H1 (cell line): ENCODE data around the gene CAD. TPM values are rescaled to one million over a fixed set of nuclear protein-coding genes. Genes with fewer than 3 reads are reported as not detected.

Source experiments
- CTCF ChIA-PET: fragments of 300-600 bp; sonication (Branson Sonifier 250); formaldehyde crosslinking; loops from one replicate; lab custom pipeline; 2021; ENCODE audit not compliant: partially characterized antibody; lab: Charles Lee
- POLR2A ChIA-PET: fragments of 300-600 bp; sonication (Branson Sonifier 250); formaldehyde crosslinking; loops from one replicate; lab custom pipeline; 2021; ENCODE audit warnings: inconsistent platforms; ENCODE audit not compliant: partially characterized antibody; lab: Charles Lee
- DNase-seq, 2 experiments: peaks; one replicate each; pipeline versions ENCODE4 v3.0.0 to v3.0.0-alpha.2; 2010 to 2022; ENCODE audit warnings: low spot score in 2 of 2, low read depth in 1 of 2, mixed read lengths in 1 of 2
- FAIRE-seq: peaks from 2 replicates; lab custom pipeline; 2011; peaks lifted over from hg19 to GRCh38; lab: Jason Lieb, UNC
- H2AFZ ChIP-seq: 2 replicates; pipeline ENCODE4 v1.8.1; 2012; ENCODE audit warnings: low read length, inconsistent platforms
- H2AK5ac ChIP-seq: 2 replicates; pipeline ENCODE4 v1.6.1; 2013; ENCODE audit warnings: low read depth, low read length
- H2BK120ac ChIP-seq: replicated peaks from 2 replicates; pipeline ENCODE3; 2013; ENCODE audit warnings: low read depth, low read length, inconsistent platforms
- H2BK12ac ChIP-seq: 2 replicates; pipeline ENCODE4 v1.6.1; 2013; ENCODE audit warnings: low read depth, low read length
- H2BK15ac ChIP-seq: 2 replicates; pipeline ENCODE4 v1.6.1; 2013; ENCODE audit warnings: low read length
- H2BK20ac ChIP-seq: 2 replicates; pipeline ENCODE4 v1.6.1; 2013; ENCODE audit warnings: low read length
- H2BK5ac ChIP-seq: 2 replicates; pipeline ENCODE4 v1.6.1; 2013; ENCODE audit warnings: low read depth, low read length
- H3K14ac ChIP-seq: 2 replicates; pipeline ENCODE4 v1.6.1; 2013; ENCODE audit warnings: inconsistent platforms; ENCODE audit not compliant: insufficient read length
- H3K18ac ChIP-seq: 2 replicates; pipeline ENCODE4 v1.6.1; 2013; ENCODE audit warnings: low read length; ENCODE audit errors: extremely low read depth
- H3K23ac ChIP-seq: 2 replicates; pipeline ENCODE4 v1.6.1; 2013; ENCODE audit warnings: inconsistent platforms; ENCODE audit not compliant: insufficient read length
- H3K23me2 ChIP-seq: 2 replicates; pipeline ENCODE4 v1.6.1; 2013; ENCODE audit warnings: low read depth, low read length
- H3K27ac ChIP-seq: 2 replicates; pipeline ENCODE4 v1.6.1; 2011; ENCODE audit warnings: low read depth, low read length, inconsistent platforms
- H3K27me3 ChIP-seq, 4 experiments: replicated peaks in 1 of 4; 1 replicate in 1 of 4; 2 replicates in 3 of 4; pipeline versions ENCODE4 v1.6.1 to v1.8.1; 2011 to 2013; ENCODE audit warnings: low read length in 3 of 4, mild to moderate bottlenecking in 3 of 4, inconsistent platforms in 2 of 4, mixed read lengths in 2 of 4, moderate library complexity in 1 of 4; ENCODE audit not compliant: control insufficient read depth in 3 of 4, insufficient read depth in 3 of 4; ENCODE audit errors: extremely low read depth in 1 of 4
- H3K36me3 ChIP-seq, 4 experiments: 2 replicates each; pipeline versions ENCODE4 v1.6.1 to v1.8.1; 2011 to 2013; ENCODE audit warnings: mild to moderate bottlenecking in 4 of 4, low read length in 3 of 4, moderate library complexity in 2 of 4, control low read depth in 1 of 4, inconsistent platforms in 1 of 4; ENCODE audit not compliant: insufficient read depth in 4 of 4, control insufficient read depth in 2 of 4
- H3K4ac ChIP-seq: replicated peaks from 2 replicates; pipeline ENCODE3; 2013; ENCODE audit warnings: low read length, low read depth, mixed read lengths, inconsistent platforms; ENCODE audit not compliant: insufficient read length
- H3K4me1 ChIP-seq, 4 experiments: replicated peaks in 1 of 4; 1 replicate in 1 of 4; 2 replicates in 3 of 4; pipeline versions ENCODE4 v1.6.1 to v1.8.1; 2011 to 2013; ENCODE audit warnings: low read length in 3 of 4, inconsistent platforms in 2 of 4, mixed read lengths in 1 of 4; ENCODE audit not compliant: insufficient read depth in 4 of 4, control insufficient read depth in 3 of 4
- H3K4me2 ChIP-seq, 2 experiments: 2 replicates each; pipeline versions ENCODE4 v1.6.1 to v1.8.1; 2011 to 2013; ENCODE audit warnings: low read depth in 2 of 2, low read length in 2 of 2, control low read depth in 1 of 2, inconsistent platforms in 1 of 2, mild to moderate bottlenecking in 1 of 2; ENCODE audit not compliant: insufficient read depth in 1 of 2
- H3K4me3 ChIP-seq, 4 experiments: fragments of 200-600, 300-600 bp in 1 of 4; sonication (generic), shearing (Covaris generic), sonication (Bioruptor Twin) in 1 of 4; 2 replicates each; pipeline versions ENCODE4 v1.5.1 to v1.8.1; 2011 to 2016; ENCODE audit warnings: low read length in 4 of 4, low read depth in 3 of 4, control low read depth in 2 of 4, inconsistent platforms in 2 of 4, mild to moderate bottlenecking in 2 of 4, mixed read lengths in 1 of 4, moderate library complexity in 1 of 4; ENCODE audit not compliant: insufficient read depth in 2 of 4; ENCODE audit errors: extremely low read depth in 1 of 4
- H3K56ac ChIP-seq: replicated peaks from 2 replicates; pipeline ENCODE3; 2013; ENCODE audit warnings: low read depth, mild to moderate bottlenecking, mixed read lengths, low read length, inconsistent platforms; ENCODE audit not compliant: insufficient read length
- H3K79me1 ChIP-seq: 2 replicates; pipeline ENCODE4 v1.6.1; 2013; ENCODE audit warnings: low read depth, low read length, control low read depth
- H3K79me2 ChIP-seq, 2 experiments: 2 replicates each; pipeline versions ENCODE4 v1.6.1 to v1.8.1; 2012 to 2013; ENCODE audit warnings: low read length in 2 of 2, mild to moderate bottlenecking in 2 of 2, inconsistent platforms in 1 of 2; ENCODE audit not compliant: insufficient read depth in 2 of 2, control insufficient read depth in 1 of 2
- H3K9ac ChIP-seq, 4 experiments: replicated peaks in 1 of 4; 1 replicate in 1 of 4; 2 replicates in 3 of 4; pipeline versions ENCODE4 v1.6.1 to v1.8.1; 2011 to 2013; ENCODE audit warnings: low read depth in 3 of 4, low read length in 3 of 4, control low read depth in 2 of 4, mild to moderate bottlenecking in 2 of 4, moderate library complexity in 2 of 4, inconsistent platforms in 1 of 4; ENCODE audit errors: extremely low read depth in 1 of 4
- H3K9me3 ChIP-seq, 2 experiments: 2 replicates each; pipeline versions ENCODE4 v1.6.1 to v1.8.1; 2012 to 2013; ENCODE audit warnings: mild to moderate bottlenecking in 2 of 2, moderate library complexity in 2 of 2, control low read depth in 1 of 2, inconsistent platforms in 1 of 2, low read depth in 1 of 2, low read length in 1 of 2, mixed read lengths in 1 of 2; ENCODE audit not compliant: insufficient read depth in 2 of 2
- H4K20me1 ChIP-seq, 2 experiments: replicated peaks in 1 of 2; 2 replicates each; pipeline versions ENCODE3 to v1.8.1; 2011 to 2013; ENCODE audit warnings: inconsistent platforms in 2 of 2, low read length in 2 of 2, mild to moderate bottlenecking in 1 of 2; ENCODE audit not compliant: insufficient read depth in 2 of 2, control insufficient read depth in 1 of 2
- H4K5ac ChIP-seq: 2 replicates; pipeline ENCODE4 v1.6.1; 2013; ENCODE audit warnings: low read length, low read depth, mixed read lengths, inconsistent platforms; ENCODE audit not compliant: insufficient read length
- H4K8ac ChIP-seq: 2 replicates; pipeline ENCODE4 v1.8.0; 2013; ENCODE audit warnings: mild to moderate bottlenecking, moderate library complexity, low read length, inconsistent platforms; ENCODE audit not compliant: insufficient read depth; ENCODE audit errors: extremely low read depth
- H4K91ac ChIP-seq: replicated peaks from 2 replicates; pipeline ENCODE3; 2013; ENCODE audit warnings: low read length, mixed read lengths, inconsistent platforms; ENCODE audit not compliant: insufficient read length
- CHD2 ChIP-seq: IDR thresholded peaks from 2 replicates; pipeline ENCODE4 v1.6.1; 2012; ENCODE audit warnings: low read length, improper control_type of control experiment
- NANOG ChIP-seq: IDR thresholded peaks from 2 replicates; pipeline ENCODE4 v1.6.1; 2011; ENCODE audit warnings: low read length, low read depth, mild to moderate bottlenecking, inconsistent platforms; ENCODE audit not compliant: insufficient read depth, poor library complexity, severe bottlenecking
- SRF ChIP-seq: IDR thresholded peaks from 2 replicates; pipeline ENCODE4 v1.6.1; 2011; ENCODE audit warnings: mild to moderate bottlenecking, low read depth, low read length, moderate library complexity
- TAF1 ChIP-seq: IDR thresholded peaks from 2 replicates; pipeline ENCODE4 v1.6.1; 2011; ENCODE audit warnings: mild to moderate bottlenecking, low read depth, low read length
- TAF7 ChIP-seq: optimal IDR thresholded peaks from 2 replicates; pipeline ENCODE3; 2011; ENCODE audit warnings: low read depth, mild to moderate bottlenecking, inconsistent platforms, low read length, moderate library complexity, borderline replicate concordance
- TBP ChIP-seq: IDR thresholded peaks from 2 replicates; pipeline ENCODE4 v1.6.1; 2011; ENCODE audit warnings: low read depth, low read length, improper control_type of control experiment
- WGBS, 2 experiments: shearing (Covaris generic) in 1 of 2; methylation state at CpG; one replicate each; pipeline versions ENCODE4 v1.1.6 to v1.1.7; 2013 to 2015; ENCODE audit warnings: low lambda C conversion rate in 2 of 2, mixed read lengths in 2 of 2, inconsistent platforms in 1 of 2, low coverage in 1 of 2, missing lambda C conversion rate in 1 of 2; ENCODE audit not compliant: insufficient replicate concordance in 2 of 2, insufficient coverage in 1 of 2, insufficient read length in 1 of 2; ENCODE audit errors: extremely low coverage in 1 of 2, missing lambda C conversion rate in 1 of 2; 5-methylcytosine and 5-hydroxymethylcytosine counted together
- polyA plus RNA-seq, 7 experiments: library from polyadenylated mRNA; depleted of rRNA in 3 of 7; stranded (reverse) in 5 of 7; unstranded in 2 of 7; fragments of >200 nt in 5 of 7; fragments of 200-250 nt in 2 of 7; gene quantifications; 1 replicate in 5 of 7; 2 replicates in 1 of 7; 4 replicates in 1 of 7; pipeline versions ENCODE4 v1.2.1 to v1.2.3, GENCODE V29; 2011 to 2013; ENCODE audit warnings: missing spikeins in 2 of 7, mixed read lengths in 2 of 7
- total RNA-seq: library from RNA; stranded (reverse); fragmentation: NEBNext Ultra II Directional; extraction: Animal tissue kit (Norgen Biotek cat#: 25700); gene quantifications from 2 replicates; pipeline ENCODE4 v1.2.1, GENCODE V29; 2021
- TF ChIP-seq, protein P1 (sequence below): IDR thresholded peaks from 2 replicates; pipeline ENCODE4 v1.6.1; 2011; ENCODE audit warnings: low read length, improper control_type of control experiment
- TF ChIP-seq, protein P2 (sequence below), 3 experiments: IDR thresholded peaks; 1 replicate in 2 of 3; 2 replicates in 1 of 3; pipeline versions ENCODE4 v1.5.1 to v1.6.1; 2011; ENCODE audit warnings: low read length in 3 of 3, mild to moderate bottlenecking in 3 of 3, inconsistent platforms in 2 of 3, low read depth in 1 of 3, moderate library complexity in 1 of 3; ENCODE audit not compliant: insufficient read depth in 1 of 3; ENCODE audit errors: control extremely low read depth in 1 of 3

CAD gene
- total and polyA plus RNA-seq, 2 of the 8 experiments (the other 6 are each of a cell fraction or from before 2014, with no cell fraction given): 130 to 146 TPM

DNA sequence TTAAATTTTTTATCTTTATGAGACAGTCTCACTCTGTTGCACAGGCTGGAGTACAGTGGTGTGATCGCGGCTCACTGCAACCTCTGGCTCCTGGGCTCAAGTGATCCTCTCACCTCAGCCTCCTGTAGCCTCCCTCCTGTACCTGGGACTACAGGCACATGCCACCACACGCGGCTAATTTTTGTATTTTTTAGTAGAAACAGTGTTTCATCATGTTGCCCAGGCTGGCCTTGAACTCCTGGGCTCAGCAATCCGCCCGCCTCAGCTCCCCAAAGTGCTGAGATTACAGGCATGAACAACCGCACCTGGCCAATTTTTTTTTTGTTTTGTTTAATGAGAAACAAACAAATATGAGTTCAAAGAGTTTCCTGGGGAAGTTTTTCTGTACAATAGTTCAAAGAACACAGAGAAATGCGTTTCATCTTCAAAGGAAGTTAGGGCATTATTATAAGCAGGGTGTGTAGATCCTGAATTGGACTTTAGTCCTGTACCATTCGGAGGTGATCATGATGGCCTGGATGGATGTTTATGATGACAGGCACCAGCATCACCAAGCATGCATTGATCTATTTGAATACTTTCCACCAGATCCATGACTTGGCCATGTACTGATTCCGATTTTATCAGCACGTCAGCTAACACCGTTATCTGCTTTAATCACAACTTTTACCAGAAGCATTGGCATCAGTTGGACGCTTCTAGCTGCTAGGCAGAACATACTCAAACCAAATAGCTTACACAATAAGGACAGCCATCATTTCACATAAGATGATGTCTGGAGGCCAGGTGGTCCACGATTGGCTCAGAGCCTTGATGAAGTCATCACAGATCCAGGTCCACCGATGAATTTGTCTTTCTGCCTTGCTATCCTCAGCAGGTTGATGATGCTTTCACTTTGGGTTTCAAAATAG lies 39.5 kb upstream of the CAD start:
- Histone ChIP-seq H3K27me3 (no peaks in the 10 kb centered on the region; a peak in 1 of 7 replicates), H3K23me2 (no peaks in the 10 kb centered on the region), H2AK5ac (no peak overlapping the region), H3K14ac (no peak overlapping the region), H3K4me1 (no peaks in the 10 kb centered on the region), H3K79me2 (no peaks in the 10 kb centered on the region), H3K36me3 (no peaks in the 10 kb centered on the region), H2BK5ac (no peak overlapping the region), H2BK15ac (no peak overlapping the region), H4K8ac (no peak overlapping the region), H3K4ac (no peak overlapping the region), H3K9me3 (no peaks in the 10 kb centered on the region), H4K20me1 (no peaks in the 10 kb centered on the region), H3K56ac (no peak overlapping the region), H2BK20ac (no peak overlapping the region), H2BK12ac (no peak overlapping the region), H3K79me1 (no peaks in the 10 kb centered on the region), H4K91ac (no peak overlapping the region), H3K9ac (no peak overlapping the region), H3K4me2 (no peak overlapping the region), H4K5ac (no peak overlapping the region), H3K27ac (no peak overlapping the region), H3K18ac (no peak overlapping the region), H3K23ac (no peak overlapping the region), H3K4me3 (no peak overlapping the region), H2BK120ac (no peak overlapping the region), H2AFZ (no peak overlapping the region)
- no peak for DNase-seq
- POLR2A ChIA-PET: interaction anchor here (0.9 to 1.0 kb wide), 2 partner anchors 29 to 31 kb away, joined by 3 to 4 read pairs; partner anchors contain the start of gene TCF23
- no peak for TF ChIP-seq TAF7
- no peak for TF ChIP-seq NANOG
- TF ChIP-seq TAF1: no peak
- no peak for TF ChIP-seq CHD2
- TF ChIP-seq SRF: no peak
- TF ChIP-seq, protein P1, sequence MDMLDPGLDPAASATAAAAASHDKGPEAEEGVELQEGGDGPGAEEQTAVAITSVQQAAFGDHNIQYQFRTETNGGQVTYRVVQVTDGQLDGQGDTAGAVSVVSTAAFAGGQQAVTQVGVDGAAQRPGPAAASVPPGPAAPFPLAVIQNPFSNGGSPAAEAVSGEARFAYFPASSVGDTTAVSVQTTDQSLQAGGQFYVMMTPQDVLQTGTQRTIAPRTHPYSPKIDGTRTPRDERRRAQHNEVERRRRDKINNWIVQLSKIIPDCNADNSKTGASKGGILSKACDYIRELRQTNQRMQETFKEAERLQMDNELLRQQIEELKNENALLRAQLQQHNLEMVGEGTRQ: no peak
- TF ChIP-seq, protein P2, sequence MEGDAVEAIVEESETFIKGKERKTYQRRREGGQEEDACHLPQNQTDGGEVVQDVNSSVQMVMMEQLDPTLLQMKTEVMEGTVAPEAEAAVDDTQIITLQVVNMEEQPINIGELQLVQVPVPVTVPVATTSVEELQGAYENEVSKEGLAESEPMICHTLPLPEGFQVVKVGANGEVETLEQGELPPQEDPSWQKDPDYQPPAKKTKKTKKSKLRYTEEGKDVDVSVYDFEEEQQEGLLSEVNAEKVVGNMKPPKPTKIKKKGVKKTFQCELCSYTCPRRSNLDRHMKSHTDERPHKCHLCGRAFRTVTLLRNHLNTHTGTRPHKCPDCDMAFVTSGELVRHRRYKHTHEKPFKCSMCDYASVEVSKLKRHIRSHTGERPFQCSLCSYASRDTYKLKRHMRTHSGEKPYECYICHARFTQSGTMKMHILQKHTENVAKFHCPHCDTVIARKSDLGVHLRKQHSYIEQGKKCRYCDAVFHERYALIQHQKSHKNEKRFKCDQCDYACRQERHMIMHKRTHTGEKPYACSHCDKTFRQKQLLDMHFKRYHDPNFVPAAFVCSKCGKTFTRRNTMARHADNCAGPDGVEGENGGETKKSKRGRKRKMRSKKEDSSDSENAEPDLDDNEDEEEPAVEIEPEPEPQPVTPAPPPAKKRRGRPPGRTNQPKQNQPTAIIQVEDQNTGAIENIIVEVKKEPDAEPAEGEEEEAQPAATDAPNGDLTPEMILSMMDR (IDR thresholded peaks at IDR 0.05; ENCODE audit: control extremely low read depth in 1 of 3, insufficient read depth in 1 of 3, low read depth in 1 of 3, low read length in 3 of 3): no peak
- no peak for TF ChIP-seq TBP
- CTCF ChIA-PET: interaction anchor here (0.6 to 5.0 kb wide), 6 partner anchors 8 to 1297 kb away, joined by 3 to 26 read pairs (median 4); no protein-coding TSS in a partner anchor
- 93% methylated on average over 15 of the region's 15 CpGs; no CpG with 5 or more reads in 1 of the 2 experiments for WGBS, 2 experiments
- no peak for FAIRE-seq
